GM21381 (cell line): ENCODE results near the gene ASAP2.

Experiments used
- ATAC-seq: cut with Tn5 transposase; IDR thresholded peaks from one replicate; pipeline ENCODE4 v1.9.1; 2021; ENCODE audit warnings: mild to moderate bottlenecking, moderate library complexity; ENCODE audit not compliant: unreplicated experiment

The ASAP2 gene

GRCh38 chr2:9230051-9230802 lies 23.6 kb downstream of the ASAP2 start:
- ATAC-seq, result no peak

GRCh38 chr2:9230881-9231280 lies 24.3 kb downstream of the ASAP2 start:
- ATAC-seq, result no peak

GRCh38 chr2:9231291-9232165 lies 24.9 kb downstream of the ASAP2 start:
- ATAC-seq, result no peak

GRCh38 chr2:9232166-9232479 lies 25.5 kb downstream of the ASAP2 start:
- ATAC-seq, result no peak

- no peak for ATAC-seq
Measured at GRCh38 chr2:9232886-9233285, 26.3 kb downstream of the ASAP2 start.

GRCh38 chr2:9234680-9235146 lies 28.1 kb downstream of the ASAP2 start:
- ATAC-seq, result no peak

GRCh38 chr2:9235147-9236044 lies 28.8 kb downstream of the ASAP2 start:
- no peak for ATAC-seq

GRCh38 chr2:9236045-9236344 lies 29.4 kb downstream of the ASAP2 start:
- ATAC-seq, result no peak

GRCh38 chr2:9236867-9237266 lies 30.3 kb downstream of the ASAP2 start:
- ATAC-seq, result no peak

- ATAC-seq, result no peak
Measured at GRCh38 chr2:9237831-9238230, 31.2 kb downstream of the ASAP2 start.

- no peak for ATAC-seq
Measured at GRCh38 chr2:9238591-9239326, 32.1 kb downstream of the ASAP2 start.

- no peak for ATAC-seq
Measured at GRCh38 chr2:9239616-9240015, 33.0 kb downstream of the ASAP2 start.

- ATAC-seq, result no peak
Measured at GRCh38 chr2:9240745-9241144, 34.1 kb downstream of the ASAP2 start.

- ATAC-seq, result no peak
Measured at GRCh38 chr2:9241233-9241632, 34.6 kb downstream of the ASAP2 start.

- ATAC-seq, result no peak
Measured at GRCh38 chr2:9243357-9243756, 36.7 kb downstream of the ASAP2 start.

- no peak for ATAC-seq
Measured at GRCh38 chr2:9244985-9245544, 38.5 kb downstream of the ASAP2 start.

GRCh38 chr2:9247177-9247576 lies 40.6 kb downstream of the ASAP2 start:
- ATAC-seq, result no peak

- no peak for ATAC-seq
Measured at GRCh38 chr2:9247786-9248185, 41.2 kb downstream of the ASAP2 start.

GRCh38 chr2:9248363-9248762 lies 41.8 kb downstream of the ASAP2 start:
- ATAC-seq, result no peak

- ATAC-seq, result no peak
Measured at GRCh38 chr2:9249020-9249800, 42.6 kb downstream of the ASAP2 start.
